HG03103 (cell line): ENCODE measurements around the gene TMEM255B.
"Not testable (repeated sequence)": the region's sequence is repeated elsewhere in the genome, so short reads cannot be mapped to it uniquely, and the experiment has no call there.

Experiments used
- ATAC-seq: cut with Tn5 transposase; IDR thresholded peaks from one replicate; pipeline ENCODE4 v1.9.1; 2021; ENCODE audit warnings: low read depth; ENCODE audit not compliant: unreplicated experiment

The TMEM255B gene

GRCh38 chr13:113734099-113734825, 24.8 kb upstream of the TMEM255B start:
- no peak for ATAC-seq

DNA sequence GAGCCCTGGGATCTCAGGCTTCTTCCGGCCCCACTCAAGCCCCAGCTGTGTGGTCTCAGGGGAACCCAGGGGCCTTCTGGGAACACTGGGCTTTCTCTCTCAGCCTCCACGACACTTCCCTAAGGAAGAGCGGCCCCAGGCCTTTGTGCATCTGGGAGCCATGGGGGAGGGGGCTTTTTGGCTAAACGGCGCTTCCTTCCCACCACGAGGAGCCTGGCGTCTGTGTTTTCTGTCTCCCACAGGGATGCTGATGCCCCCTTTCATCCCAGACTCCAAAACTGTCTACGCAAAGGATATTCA, 24.2 kb upstream of the TMEM255B start:
- no peak for ATAC-seq

DNA sequence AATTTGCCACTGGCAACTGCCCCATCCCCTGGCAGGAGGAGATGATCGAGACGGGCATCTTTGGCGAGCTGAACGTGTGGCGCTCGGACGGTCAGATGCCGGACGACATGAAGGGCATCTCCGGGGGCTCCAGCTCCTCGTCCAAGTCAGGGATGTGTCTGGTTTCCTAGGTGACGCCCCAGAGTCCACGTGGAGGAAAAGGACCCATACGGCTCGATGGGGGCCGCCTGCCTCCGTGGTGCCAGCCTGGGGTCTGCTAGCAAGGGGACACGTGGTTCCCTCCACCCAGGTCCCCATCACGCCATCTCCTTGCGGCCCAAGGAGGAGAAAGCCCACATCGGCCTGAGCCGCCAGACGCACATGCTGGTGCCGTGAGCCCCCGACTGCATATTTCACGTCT, 23.8 kb upstream of the TMEM255B start:
- ATAC-seq, result no peak

GRCh38 chr13:113735750-113736149, 23.3 kb upstream of the TMEM255B start:
- no peak for ATAC-seq

GRCh38 chr13:113736258-113736731, 22.7 kb upstream of the TMEM255B start:
- no peak for ATAC-seq

DNA sequence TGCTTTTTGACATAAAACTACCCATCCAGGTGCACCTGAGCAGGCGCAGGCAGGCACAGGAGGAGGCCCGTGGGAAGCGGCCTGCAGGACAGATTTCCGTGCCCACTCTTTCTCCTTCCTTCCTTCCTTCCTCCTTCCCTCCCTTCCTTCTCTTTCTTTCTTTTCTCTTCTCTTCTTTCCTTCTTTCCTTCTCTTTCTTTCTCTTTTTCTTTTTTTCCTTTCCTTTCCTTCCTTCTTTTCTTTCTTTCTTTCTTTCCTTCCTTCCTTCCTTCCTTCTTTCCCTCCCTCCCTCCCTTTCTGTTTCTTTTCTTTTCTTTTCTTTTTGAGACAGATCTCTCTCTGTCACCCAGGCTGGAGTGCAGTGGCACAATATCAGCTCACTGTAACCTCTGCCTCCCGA, 21.2 kb upstream of the TMEM255B start:
- ATAC-seq, result no peak

GRCh38 chr13:113739527-113740285, 19.3 kb upstream of the TMEM255B start:
- no peak for ATAC-seq

DNA sequence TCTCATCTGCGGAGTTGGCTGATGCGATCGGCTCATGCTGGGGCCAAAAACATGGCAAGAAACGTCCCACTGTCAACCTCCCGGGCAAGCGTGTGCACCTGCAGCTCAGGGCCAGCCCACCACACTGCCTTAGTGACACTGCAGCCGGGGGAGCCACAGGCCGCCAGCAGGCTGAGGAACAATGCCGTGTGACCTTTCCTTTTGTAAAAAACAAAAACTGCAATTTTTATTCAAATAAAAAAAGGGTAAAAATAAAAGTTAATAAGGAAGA, 18.8 kb upstream of the TMEM255B start:
- no peak for ATAC-seq

DNA sequence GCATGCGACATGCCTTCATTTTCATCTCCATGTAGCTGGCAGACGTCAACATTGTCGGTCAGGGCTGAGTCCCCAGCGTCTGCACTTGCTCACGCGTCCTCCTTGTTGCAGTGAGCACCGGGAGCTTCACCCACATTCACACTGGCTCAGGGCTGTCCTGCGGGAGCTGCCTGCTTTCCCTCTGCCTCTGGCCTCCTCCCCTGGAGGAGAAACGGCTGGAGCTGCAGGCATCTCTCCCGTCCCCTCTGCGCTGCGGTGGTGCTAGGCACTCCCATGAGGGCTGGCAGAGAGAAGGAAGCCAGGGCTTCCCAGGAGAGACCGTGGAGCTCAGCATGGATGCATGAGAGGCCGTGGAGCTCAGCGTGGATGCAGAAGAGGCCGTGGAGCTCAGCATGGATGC, 18.4 kb upstream of the TMEM255B start:
- ATAC-seq, result no peak

GRCh38 chr13:113741191-113741668, 17.8 kb upstream of the TMEM255B start:
- ATAC-seq, result no peak

GRCh38 chr13:113742000-113742441, 17.0 kb upstream of the TMEM255B start:
- no peak for ATAC-seq

GRCh38 chr13:113742445-113743120, 16.4 kb upstream of the TMEM255B start:
- ATAC-seq, result no peak

- ATAC-seq, result no peak
Observed at GRCh38 chr13:113743366-113744195, 15.4 kb upstream of the TMEM255B start.

DNA sequence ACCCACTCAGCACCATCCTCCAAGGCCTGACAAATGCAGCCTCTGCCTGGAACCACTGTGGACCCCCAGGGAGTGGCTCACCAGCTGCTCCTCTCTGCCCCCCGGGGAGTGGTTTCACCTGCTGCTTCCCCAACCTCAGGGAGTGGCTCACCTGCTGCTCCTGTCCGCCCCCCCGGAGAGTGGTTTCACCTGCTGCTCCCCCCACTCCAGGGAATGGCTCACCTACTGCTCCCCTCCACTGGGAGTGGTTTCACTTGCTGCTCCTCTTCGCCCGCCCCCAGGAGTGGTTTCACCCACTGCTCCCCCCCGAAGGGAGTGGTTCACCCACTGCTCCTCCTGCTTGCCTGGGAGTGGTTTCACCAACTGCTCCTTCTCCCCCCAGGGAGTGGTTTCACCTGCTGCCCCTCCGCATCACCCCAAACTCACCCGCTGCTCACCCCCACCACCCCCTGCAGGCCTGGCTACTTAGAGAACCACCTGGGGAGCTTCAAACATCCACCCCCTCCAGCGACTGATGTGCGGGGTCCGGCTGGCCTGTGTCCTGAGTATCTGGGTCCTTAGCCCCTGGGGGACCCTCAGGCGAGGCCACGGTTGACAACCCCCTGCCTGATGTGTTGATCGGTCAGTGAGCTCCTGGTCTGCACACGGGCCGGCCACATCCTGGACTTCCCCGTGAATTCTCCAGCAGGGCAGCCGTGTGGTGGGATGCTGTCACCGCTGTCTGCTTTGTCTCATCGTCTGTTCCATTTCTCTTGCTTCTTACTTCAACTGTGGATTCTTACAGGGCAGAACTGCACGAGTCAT, 14.6 kb upstream of the TMEM255B start:
- ATAC-seq, result no peak

DNA sequence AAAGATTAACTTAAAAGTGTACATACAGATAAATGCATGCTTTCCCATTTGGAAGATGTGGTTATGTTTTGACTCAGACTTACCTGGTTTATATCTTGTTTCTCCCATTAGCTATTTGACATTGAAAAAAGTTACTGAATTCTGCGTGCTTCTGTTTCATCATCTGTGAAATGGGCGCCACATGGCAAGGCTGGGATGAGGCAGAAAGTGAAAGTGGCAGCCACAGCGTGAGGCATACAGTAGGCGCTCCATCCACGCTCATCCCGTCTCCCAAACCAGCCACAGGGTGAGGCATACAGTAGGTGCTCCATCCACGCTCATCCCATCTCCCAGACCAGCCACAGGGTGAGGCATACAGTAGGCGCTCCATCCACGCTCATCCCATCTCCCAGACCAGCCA, 14.0 kb upstream of the TMEM255B start:
- ATAC-seq, result no peak

DNA sequence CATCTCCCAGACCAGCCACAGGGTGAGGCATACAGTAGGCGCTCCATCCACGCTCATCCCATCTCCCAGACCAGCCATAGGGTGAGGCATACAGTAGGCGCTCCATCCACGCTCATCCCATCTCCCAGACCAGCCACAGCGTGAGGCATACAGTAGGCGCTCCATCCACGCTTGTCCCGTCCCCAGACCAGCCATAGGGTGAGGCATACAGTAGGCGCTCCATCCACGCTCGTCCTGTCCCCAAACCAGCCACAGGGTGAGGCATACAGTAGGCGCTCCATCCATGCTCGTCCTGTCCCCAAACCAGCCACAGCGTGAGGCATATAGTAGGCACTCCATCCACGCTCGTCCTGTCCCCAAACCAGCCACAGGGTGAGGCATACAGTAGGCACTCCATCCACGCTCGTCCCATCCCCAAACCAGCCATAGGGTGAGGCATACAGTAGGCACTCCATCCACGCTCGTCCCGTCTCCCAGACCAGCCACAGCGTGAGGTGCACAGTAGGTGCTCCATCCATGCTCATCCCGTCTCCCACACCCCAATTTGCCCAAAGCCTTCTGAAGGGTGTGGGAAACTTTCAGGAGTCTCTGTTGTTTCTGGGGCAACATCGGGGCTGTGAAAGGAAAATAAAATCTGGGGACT, 13.4 kb upstream of the TMEM255B start:
- ATAC-seq, result not testable (repeated sequence)

DNA sequence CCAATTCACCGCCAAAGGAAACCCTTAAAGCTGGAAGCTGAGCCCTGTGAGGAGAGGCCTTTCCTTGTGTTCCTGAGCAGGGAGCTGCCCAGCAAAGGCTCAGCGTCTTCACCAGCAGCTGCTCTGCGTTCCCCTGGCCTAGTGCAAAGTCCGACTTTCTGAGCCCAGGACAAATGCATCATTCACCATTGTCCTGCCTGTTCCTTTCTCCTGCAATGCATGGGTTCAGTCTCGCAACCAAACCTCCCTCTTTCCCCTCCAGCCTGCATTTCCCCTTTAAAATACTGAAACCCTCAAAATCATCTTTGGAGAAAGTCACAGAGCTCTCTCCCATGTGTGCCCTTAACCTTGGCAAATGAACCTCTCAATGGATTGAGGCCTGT, 12.9 kb upstream of the TMEM255B start:
- no peak for ATAC-seq

DNA sequence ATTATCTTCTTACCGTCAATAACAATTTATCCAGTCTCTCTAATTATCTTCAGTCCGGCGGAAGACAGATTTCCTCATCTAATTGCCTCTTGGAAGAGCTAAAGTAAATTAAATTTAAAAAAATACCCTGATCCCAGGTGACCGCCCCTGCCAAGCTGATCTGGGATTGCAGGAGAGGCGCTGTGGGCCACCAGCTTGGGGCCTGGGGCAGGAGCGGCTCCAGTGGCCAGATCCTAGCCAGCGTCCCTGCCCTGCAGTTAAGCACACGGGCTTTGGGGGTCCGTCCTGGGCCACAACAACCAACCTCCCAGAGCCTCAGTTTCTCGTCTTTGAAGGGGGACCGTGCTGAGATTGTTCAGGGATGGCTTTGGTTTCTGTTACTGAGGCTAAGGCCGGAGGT, 12.4 kb upstream of the TMEM255B start:
- no peak for ATAC-seq

GRCh38 chr13:113747291-113747833, 11.7 kb upstream of the TMEM255B start:
- ATAC-seq, result no peak
